HG03060 (cell line): ENCODE measurements around the gene COG4.

Experiments
- ATAC-seq: cut with Tn5 transposase; IDR thresholded peaks from one replicate; pipeline ENCODE4 v1.9.1; 2021; ENCODE audit warnings: low read depth, moderate number of reproducible peaks; ENCODE audit not compliant: unreplicated experiment

Gene COG4

GRCh38 chr16:70481929-70482536, 41.3 kb downstream of the COG4 start:
- ATAC-seq: no peak

GRCh38 chr16:70480127-70481105, 42.9 kb downstream of the COG4 start:
- ATAC-seq: no peak

DNA sequence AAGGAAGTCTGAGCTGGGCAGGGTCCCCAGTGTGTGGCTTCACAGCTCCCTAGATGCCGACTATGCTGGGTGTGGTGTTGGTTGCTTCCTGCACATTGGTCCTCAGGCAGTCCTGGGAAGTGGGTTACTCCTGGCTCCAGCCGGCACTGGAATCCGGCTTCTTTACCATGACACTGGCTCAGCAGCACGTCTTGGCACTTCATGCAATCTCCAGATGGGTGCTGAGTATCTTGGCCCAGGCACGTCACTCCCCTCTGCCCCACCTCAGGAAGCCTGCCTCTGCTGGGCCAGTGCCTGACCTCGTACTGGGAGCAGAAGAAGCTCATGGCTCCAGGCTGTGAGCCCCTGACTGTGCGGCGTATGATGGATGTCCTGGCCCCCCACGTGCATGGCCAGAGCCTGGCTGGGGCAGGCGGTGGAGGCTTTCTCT, 44.4 kb downstream of the COG4 start:
- ATAC-seq: no peak

GRCh38 chr16:70478169-70478568, 45.2 kb downstream of the COG4 start:
- ATAC-seq: no peak

GRCh38 chr16:70476272-70477020, 46.9 kb downstream of the COG4 start:
- ATAC-seq: peak; percentile 85

- ATAC-seq: no peak
Observed at GRCh38 chr16:70475054-70475871, 48.1 kb downstream of the COG4 start.

GRCh38 chr16:70474320-70475053, 48.9 kb downstream of the COG4 start:
- no peak for ATAC-seq

DNA sequence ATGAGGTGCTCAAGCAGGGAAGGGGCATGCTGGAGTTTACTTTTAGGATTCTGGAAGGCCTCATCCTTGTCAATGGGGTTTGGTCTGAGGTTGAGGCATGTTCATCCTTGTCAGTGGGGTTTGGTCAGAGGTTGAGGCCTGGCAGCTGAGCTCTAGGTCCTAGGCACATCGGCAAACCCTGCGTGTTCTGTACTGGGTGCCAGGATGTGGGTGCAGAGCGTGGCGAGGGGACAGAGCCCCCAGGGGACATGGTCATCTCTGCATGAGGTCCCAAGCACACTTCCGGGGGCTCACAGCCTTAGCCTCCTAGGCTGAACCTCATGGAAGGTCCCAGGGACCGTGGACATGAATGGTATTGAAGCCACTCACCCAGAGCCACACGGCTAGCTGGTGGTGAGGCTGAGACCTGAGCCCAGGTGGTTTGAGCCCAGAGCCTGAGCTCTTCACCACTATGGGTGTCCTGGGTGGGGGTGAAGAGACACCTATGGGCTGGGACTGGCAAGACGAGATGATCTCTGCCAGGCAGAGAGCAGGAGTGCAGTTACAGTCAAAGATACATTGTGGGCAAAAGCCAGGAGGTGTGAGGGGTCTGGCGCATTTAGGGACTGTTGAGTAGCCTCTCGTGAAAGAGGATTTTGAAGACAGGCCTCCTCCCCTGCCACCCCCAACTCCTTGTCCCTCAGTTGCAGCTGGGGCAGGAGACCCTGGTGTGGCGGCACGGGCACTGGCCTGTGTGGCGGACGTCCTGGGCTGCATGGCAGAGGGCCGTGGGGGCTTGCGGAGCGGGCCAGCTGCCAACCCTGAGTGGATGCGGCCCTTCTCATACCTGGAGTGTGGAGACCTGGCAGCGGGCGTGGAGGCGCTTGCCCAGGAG, 49.7 kb downstream of the COG4 start:
- ATAC-seq: no peak

DNA sequence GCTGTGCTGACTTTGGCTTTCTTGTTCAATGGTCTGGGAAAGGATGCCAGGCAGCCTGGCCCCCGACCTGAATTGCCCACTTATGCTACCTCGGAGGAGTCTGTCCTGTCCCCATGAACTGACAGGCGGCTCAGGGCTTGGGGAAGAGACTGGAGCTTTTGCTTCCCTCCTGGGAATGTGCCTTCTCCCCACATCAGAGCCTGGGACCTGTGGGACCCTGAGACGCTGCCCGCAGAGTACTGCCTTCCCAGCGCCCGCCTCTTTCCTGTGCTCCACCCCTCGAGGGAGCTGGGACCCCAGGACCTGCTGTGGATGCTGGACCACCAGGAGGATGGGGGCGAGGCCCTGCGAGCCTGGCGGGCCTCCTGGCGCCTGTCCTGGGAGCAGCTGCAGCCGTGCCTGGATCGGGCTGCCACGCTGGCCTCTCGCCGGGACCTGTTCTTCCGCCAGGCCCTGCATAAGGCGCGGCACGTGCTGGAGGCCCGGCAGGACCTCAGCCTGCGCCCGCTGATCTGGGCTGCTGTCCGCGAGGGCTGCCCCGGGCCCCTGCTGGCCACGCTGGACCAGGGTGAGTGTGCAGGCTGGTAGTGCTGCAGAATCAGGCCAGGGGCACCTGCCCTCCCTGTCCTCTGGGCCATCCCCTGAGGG, 50.4 kb downstream of the COG4 start:
- no peak for ATAC-seq

- ATAC-seq: no peak
Observed at GRCh38 chr16:70470927-70471341, 52.4 kb downstream of the COG4 start.

GRCh38 chr16:70470141-70470926, 53.0 kb downstream of the COG4 start:
- no peak for ATAC-seq

GRCh38 chr16:70468776-70469525, 54.4 kb downstream of the COG4 start:
- no peak for ATAC-seq

DNA sequence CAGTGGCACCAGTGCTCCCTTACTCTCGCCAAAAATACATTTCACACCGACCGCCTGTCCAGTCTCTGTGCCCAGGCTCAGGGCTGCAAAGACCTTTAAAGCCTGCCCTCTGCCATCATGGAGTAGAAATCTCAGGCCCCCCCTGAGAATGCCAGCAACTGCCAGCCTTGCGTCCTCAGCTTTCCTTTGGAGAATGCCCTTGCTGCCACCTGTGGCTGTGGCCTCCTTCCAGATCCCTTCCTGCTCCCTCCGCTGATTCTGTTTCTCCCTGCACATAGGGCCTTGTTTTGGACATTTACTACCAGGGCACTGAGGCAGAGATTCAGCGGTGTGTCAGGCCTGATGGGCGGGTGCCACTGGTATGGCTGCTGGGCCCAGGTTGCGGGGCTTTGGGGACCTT, 55.7 kb downstream of the COG4 start:
- no peak for ATAC-seq

DNA sequence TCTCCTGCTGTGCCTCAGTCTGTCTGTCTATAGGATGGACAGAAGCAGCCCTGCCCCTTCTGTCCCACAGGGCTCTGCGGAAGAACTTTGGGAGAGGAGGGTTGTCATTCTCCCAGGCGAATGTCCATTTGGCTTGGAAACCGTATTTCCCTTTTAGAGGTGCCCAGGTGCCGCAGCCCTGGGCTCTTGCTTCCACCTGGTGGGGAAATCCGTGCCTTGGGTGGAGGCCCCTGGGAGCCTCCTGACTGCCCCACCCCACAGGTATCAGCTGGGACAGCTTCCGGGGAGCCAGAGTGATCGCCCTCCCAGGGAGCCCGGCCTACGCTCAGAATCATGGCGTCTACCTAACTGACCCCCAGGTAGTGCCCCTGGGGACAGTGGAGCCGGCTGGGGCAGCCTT, 56.2 kb downstream of the COG4 start:
- no peak for ATAC-seq

- no peak for ATAC-seq
Observed at GRCh38 chr16:70466805-70467076, 56.6 kb downstream of the COG4 start.

- no peak for ATAC-seq
Observed at GRCh38 chr16:70465999-70466804, 57.2 kb downstream of the COG4 start.
